ENCODE results near the gene LRRC4C.

LRRC4C gene

GRCh38 chr11:40838181-40838683, 621.2 kb downstream of the LRRC4C start:
- DNase-seq: no peak

GRCh38 chr11:40827116-40827515, 632.3 kb downstream of the LRRC4C start:
- DNase-seq: no peak

GRCh38 chr11:40826601-40827000, 632.9 kb downstream of the LRRC4C start:
- DNase-seq: no peak

- DNase-seq: no peak
Measured at GRCh38 chr11:40825201-40825834, 634.1 kb downstream of the LRRC4C start.

- no peak for DNase-seq
Measured at GRCh38 chr11:40819230-40819629, 640.2 kb downstream of the LRRC4C start.

GRCh38 chr11:40816976-40817375, 642.5 kb downstream of the LRRC4C start:
- no peak for DNase-seq

GRCh38 chr11:40797981-40798380, 661.5 kb downstream of the LRRC4C start:
- peak; percentile 69 for DNase-seq

- DNase-seq: no peak
Measured at GRCh38 chr11:40787224-40787623, 672.2 kb downstream of the LRRC4C start.

GRCh38 chr11:40763046-40763445, 696.4 kb downstream of the LRRC4C start:
- no peak for DNase-seq

GRCh38 chr11:40759341-40759740, 700.1 kb downstream of the LRRC4C start:
- DNase-seq: no peak

- DNase-seq: no peak
Measured at GRCh38 chr11:40754297-40754696, 705.2 kb downstream of the LRRC4C start.

GRCh38 chr11:40746282-40746681, 713.2 kb downstream of the LRRC4C start:
- peak; percentile 4 for DNase-seq

- DNase-seq: no peak
Measured at GRCh38 chr11:40732132-40732531, 727.3 kb downstream of the LRRC4C start.

- peak; percentile 40 for DNase-seq
Measured at GRCh38 chr11:40722179-40722795, 737.2 kb downstream of the LRRC4C start.

GRCh38 chr11:40716344-40717130, 742.9 kb downstream of the LRRC4C start:
- no peak for DNase-seq

GRCh38 chr11:40713083-40713482, 746.4 kb downstream of the LRRC4C start:
- no peak for DNase-seq

- no peak for DNase-seq
Measured at GRCh38 chr11:40701027-40701426, 758.4 kb downstream of the LRRC4C start.

GRCh38 chr11:40689823-40690222, 769.6 kb downstream of the LRRC4C start:
- no peak for DNase-seq

- DNase-seq: no peak
Measured at GRCh38 chr11:40688369-40688768, 771.1 kb downstream of the LRRC4C start.

GRCh38 chr11:40686765-40687164, 772.7 kb downstream of the LRRC4C start:
- DNase-seq: no peak

GRCh38 chr11:40683010-40683409, 776.4 kb downstream of the LRRC4C start:
- DNase-seq: no peak

GRCh38 chr11:40679276-40679675, 780.2 kb downstream of the LRRC4C start:
- no peak for DNase-seq

- DNase-seq: no peak
Measured at GRCh38 chr11:40647295-40647694, 812.2 kb downstream of the LRRC4C start.

- no peak for DNase-seq
Measured at GRCh38 chr11:40642284-40642683, 817.2 kb downstream of the LRRC4C start.

Data from RPMI8226 (cell line).